T follicular helper cell (primary cell): ENCODE measurements around the gene TRANK1.
"Not testable (repeated sequence)": the region's sequence is repeated elsewhere in the genome, so short reads cannot be mapped to it uniquely, and the experiment has no call there.

Experiments used
- DNase-seq: peaks from one replicate; pipeline ENCODE4 v3.0.0-alpha.2; 2020; ENCODE audit warnings: low read depth

The TRANK1 gene

DNA sequence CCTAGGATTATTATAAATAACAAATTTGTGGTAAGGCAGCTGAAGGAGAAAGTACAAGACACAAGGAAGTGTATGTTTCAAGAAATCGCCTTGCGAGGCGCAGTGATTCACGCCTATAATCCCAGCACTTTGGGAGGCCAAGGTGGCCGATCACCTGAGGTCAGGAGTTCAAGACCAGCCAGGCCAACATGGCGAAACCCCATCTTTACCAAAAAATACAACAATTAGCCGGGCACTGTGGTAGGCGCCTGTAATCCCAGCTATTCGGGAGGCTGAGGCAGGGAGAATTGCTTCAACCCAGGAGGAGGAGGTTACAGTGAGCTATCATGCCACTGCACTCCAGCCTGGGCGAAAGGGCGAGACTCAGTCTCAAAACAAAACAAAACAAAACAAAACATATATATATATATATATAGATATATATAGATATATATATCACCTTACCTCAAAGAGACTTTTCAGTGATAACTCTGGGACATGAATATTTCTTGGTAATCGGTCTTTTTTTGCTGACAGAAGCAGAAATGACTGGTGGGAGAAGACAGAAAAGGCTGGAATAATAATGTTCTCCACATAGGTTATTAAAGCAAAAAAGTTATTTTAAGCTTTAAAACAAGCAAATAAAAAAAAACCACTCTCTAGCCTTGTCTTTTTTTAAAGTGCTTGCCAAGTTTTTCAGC is 52.3 kb downstream of the TRANK1 start:
- DNase-seq: no peak

DNA sequence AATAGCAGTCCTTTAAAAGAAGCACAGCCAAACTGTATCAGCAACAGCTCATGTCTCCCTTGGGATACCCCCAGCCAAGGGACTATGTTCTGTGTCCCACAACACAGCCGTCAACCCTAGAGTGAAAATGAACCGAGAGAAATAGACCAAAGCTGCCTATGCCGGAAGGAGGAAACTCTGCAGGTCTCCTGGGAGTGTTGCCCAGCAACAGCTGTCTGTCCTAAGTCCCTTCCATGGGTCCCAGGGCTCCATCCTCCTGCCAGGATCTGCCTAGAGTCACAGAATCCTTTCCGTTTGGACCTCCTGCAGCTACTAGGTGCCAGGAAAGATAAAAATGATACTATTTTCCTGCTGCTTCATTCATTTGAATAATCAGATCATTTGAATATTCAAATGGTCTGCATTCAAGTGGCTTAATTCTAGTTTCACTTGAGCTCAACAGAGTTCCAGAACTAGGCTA is 53.1 kb downstream of the TRANK1 start:
- no peak for DNase-seq

DNA sequence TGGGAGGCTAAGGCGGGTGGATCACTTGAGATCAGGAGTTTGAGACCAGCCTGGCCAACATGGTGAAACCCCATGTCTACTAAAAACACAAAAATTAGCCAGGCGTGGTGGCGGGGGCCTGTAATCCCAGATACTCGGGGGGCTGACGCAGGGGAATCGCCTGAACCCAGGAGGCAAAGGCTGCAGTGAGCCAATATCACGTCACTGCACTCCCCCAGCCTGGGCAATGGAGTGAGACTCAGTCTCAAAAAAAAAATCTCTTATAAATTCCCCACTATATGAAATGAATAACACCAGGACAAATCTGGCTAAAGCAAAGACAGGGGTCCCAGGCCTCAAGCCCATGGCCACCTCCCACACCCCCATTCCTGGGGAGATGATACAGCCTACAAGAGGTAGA is 53.8 kb downstream of the TRANK1 start:
- DNase-seq: not testable (repeated sequence)

DNA sequence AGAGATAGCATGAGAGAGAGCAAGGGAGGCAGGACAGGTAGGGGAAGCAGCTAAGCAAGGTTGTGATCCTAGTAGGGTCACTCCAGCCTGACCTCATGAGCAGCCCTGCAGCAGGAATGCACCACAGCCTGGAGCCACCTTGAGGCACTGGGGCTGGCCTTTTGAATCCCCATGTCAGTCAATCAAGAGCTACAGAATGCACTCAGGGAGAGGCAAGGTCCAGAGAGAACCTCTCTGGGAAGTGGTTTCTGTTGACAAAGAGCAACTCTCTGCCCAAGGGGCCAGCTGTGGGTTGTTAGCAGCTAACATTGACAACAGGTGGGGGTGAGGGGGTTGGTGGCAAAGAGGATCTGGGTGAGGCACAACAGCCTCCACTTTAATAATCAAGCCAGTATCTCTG is 54.6 kb downstream of the TRANK1 start:
- no peak for DNase-seq

DNA sequence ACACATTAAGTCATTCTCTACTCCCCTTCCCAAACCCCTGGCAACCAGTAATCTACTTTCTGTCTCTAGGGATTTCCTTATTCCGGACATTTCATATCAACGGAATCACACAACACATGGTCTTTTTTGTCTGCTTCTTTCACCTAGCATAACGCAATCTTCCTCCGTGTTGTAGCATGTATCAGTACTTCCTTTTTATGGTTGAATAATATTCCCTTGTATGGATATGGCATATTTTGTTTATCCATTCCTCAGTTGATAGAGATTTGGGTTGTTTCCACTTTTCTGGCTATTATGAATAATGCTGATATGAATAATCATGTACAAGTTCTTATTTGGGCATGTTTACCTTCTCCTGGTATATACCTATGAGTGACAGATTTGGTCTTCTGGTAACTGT is 63.1 kb downstream of the TRANK1 start:
- DNase-seq: no peak

DNA sequence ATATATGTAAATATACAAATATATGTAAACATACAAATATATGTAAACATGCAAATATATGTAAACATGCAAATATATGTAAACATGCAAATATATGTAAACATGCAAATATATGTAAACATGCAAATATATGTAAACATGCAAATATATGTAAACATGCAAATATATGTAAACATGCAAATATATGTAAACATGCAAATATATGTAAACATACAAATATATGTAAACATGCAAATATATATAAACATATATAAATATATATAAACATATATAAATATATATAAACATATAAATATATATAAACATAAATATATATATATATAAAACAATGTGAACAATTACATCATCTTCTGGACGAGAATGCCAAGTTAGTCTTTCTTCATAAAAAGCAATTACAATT is 65.0 kb downstream of the TRANK1 start:
- not testable (repeated sequence) for DNase-seq

DNA sequence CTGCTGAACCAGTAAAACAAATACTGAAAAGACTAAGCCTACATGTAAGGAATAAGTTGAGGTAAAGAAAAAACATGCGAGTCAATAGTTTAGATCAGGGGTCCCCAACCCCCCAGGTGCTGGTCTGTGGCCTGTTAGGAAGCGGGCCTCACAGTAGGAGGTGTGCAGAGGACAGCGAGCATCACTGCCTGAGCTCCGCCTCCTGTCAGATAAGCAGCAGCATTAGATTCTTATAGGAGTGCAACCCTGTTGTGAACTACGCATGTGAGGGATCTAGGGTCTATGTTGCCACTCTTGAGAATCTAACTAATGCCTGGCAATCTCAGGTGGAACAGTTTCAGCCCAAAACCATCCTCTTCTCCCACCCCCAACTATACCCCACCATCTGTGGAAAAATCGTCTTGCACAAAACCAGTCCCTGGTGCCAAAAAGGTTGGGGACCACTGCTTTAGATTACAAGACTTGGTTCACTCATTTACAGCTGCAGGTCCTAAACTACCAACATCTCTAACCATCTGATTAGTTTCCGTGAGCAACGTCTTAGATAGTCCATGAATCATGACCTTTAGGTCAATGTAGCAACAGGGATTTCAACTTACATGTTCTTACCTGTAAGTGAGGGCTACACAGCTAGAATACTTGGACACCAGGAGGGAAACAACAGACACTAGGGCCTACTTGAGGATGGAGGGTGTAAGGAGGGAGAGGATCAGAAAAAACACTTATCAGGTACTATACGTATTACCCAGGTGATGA is 66.7 kb downstream of the TRANK1 start:
- DNase-seq: no peak

DNA sequence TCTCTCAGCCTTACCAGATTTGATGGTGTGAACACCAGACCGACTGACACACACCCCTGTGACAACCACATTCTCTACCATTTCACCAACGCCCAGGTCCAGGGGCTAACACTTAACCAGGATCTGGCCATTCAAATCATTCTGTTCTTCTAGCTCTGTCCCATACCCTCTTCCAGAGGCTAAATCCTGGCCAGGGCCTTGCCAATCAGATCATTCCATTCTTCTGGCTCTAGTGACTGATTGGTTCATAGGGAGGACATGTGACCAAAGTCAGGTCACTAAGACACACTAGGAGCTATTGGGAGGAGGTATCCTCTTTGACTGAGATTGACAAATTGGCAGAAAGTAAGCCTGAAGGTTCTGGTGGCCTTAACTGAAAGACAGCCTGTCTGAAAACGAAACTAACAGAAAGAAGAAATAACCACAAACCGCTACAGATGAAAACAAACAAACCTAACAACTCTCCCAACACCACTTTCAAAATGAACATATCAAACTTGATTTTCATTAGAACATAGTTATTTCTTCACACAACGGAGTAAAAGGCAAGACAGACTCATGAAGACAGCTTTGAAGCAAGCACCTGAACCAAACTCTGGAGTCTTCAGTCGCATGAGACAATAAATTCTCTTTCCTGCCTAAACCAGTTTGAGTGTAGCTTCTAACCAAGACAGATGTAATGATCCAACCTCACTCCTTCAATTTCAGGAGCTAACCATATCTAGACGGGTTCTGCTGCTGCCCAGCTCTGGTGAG is 68.5 kb downstream of the TRANK1 start:
- no peak for DNase-seq

DNA sequence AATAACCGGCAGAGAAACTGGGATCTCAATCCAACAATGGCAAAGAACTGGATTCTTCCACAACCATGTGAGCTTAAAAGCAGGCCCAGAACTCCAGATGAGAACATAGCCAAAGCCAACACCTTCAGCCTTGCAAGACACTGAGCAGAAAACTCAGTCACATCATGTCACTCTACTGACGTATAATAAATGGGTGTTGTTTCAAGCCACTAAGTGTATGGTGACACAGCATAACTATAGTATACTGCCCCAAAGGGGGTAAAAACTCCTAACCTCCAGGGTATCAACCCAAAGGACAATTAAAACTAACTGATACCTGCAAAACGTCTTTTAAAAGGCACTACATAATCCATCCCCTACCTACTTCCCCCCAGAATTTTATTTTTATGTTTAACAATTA is 69.5 kb downstream of the TRANK1 start:
- no peak for DNase-seq

DNA sequence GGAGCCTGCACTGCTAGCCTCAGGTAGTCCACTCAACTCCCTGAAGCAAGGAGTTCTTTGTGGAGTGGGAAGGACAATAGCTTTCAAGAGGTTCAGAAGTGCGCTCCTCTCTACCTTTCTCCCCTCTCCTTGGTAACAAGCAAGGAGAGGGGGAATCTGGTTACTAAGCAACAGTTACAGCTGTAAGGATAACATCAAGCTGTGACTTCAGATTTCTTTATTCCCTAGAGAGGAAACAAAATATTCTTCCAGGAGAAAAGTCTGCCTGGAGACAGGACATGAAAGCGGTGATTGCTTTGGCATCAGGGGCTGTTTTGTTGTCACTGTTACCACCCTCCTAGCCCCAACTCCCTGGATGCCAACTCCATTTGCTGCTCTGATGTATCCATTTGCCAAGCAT is 70.4 kb downstream of the TRANK1 start:
- no peak for DNase-seq

DNA sequence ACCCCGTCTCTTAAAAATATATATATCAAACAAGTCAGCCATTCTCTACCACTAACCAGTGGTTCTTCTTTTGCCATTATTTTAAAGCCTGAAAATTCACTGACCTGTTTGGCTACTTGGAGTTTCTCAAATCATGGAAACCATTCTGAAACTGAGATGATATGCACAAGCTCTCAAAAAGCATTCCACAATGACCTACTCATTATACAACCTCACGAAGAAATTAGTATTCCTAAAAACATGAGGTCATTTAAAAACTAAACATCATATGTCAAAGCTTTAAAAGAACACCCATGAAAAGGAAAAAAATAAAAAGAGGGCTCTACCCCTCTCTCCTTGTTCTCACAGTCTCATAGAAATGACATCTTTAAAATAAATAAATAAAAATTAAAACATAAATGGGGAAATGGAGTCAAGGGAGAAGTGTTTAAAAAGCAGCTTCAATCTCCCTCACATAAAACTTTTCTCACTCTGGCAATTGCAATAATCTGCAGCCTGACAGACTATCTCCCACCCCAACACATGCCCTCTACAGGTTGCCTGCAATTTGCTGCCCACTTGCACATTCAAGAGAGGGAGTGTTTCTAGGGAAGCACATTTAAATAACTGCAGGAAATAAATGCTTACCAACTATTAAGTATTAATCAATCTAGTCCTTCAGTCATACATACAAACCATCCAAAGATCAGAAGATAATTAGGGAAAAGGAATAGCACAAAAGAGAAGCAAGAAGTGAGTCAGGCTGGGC is 73.3 kb downstream of the TRANK1 start:
- DNase-seq: no peak

DNA sequence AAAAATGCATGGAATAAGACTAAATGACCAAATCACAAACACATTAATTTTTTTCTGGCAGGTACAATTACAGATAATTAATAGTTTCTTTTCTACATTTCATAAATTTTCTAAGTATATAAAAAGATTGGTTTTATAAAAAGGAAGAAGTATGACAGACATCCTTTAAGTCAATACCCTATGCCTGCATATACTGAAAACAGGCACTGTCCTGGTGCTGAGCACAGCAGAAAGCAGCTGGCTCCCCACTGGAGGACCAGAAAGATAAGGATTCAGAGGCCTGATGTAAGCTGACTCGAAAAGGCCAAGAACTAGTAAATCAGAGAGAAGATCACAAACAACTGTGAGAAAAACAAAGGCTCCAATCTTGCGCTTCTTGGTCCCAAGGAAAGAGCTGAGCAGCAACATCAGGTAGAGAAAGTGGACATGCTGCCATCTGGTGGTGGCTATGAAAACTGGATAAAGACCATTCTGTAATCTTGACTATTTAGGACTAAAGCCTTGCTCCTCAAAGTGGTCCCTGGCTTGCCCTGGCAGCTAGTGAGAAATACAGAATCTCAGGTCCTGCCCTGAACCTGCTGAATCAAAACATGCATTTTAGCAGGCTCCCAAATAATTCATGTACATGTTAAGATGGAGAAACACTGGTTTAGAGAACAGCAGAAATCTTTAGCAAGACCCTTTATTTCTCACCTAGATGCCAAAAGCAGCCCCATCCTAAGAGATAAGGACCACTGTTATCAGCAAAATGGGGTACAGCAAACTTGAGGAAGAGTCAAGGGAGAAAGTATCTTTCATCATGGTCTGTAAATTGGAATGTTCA is 76.0 kb downstream of the TRANK1 start:
- peak; percentile 22 for DNase-seq

DNA sequence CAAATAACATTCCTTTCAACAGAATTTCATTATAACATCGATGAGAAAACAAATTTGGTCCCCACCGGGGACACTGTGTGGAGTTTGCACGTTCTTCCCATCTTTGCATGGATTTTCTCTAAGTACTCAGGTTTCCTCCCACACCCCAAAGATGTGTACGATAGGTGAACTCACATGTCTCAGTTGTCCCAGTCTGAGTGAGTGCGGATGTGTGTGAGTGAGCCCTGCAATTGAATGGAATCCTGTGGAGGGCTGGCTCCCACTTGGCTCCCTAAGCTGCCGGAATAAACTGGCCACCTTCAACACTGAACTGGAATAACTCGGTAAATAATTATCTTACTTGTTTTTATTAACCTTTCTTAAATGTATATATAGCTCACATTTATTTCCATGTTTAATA is 77.0 kb downstream of the TRANK1 start:
- no peak for DNase-seq

DNA sequence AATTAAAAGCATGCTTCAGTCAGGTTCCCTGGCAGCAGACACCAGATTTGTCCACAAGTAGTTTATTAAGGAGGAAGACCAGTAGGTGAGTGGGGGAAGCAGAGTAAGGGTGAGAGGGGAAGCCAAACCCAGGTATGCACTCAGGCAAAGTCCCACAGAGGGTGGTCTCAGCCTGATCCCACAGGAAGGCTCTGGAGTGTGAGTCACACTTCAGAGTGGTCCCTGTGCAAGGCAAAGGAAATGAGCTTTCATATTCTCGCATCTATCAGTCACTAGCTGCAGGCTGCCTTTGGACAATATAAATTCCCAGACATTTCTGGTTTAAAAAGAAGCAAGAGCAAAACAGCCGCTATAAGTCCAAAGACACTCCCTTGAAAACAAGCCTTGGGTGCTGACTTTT is 78.5 kb downstream of the TRANK1 start:
- no peak for DNase-seq

DNA sequence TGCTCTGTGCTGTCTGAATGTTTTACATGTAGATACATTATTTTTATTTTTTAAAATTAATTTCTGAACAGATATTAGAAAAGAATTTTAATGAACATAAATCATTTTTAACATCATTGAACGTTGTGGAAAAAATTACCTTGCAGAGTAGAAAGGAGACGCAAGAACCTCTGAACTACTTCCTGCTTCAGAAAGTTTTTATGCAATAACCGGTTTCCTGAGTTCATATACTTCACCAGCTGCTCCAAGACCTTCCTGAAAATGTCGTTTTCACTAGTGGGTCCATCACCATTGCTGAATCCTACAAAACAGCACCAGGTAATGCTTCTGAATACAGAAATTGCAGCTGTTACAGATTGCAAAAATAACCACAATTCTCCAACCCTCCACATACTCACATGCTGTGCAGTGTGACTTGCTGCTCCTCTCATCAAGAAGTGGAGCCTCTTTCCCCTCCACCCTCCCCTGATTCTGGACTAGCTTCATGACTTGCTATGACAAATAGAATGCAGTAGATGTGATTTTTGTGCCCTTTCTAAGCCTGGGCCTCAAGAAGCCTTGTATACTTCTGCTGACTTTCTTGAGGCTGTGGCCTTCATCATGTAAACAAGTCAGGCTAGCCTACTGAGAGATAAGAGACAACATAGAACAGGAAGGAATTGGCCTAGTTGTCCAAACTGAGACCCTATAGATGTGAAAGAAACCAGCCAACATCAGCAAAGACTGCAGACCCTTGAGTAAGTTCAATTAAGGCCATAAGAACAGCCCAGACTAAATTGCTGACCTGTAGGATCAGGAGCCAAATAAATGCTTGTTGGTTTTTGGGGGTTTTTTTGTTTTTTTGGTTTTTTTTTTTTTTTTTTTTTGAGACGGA is 80.4 kb downstream of the TRANK1 start:
- no peak for DNase-seq

DNA sequence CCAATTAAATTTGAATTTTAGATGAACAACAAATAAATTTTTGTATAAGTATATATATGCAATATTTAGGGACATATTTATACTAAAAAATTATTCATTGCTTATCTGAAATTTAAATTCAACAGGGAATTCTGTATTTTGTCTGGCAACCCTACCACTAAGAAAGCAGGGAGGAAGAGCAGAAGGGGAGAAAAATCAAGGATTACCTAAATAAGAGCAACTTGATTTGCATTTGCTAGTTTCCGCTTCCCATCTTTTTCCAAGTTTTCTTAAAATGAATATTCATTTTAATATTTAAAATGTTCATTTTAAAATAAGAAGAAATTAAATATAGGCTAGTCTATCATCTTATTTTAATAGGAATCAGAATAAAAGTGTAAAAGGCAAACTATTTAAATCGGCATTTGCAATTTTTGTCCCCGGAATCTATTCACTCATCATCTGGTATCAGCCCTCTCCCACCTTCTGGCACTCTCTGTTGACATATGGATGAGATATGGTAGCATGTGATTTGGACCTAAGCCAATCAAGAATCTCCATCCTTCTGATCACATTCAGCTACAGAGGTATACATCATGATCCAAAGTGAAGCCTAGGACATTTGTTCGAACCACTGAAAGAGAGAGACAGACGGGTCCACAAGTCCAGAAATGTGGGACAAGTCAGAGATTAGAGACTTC is 82.6 kb downstream of the TRANK1 start:
- no peak for DNase-seq

DNA sequence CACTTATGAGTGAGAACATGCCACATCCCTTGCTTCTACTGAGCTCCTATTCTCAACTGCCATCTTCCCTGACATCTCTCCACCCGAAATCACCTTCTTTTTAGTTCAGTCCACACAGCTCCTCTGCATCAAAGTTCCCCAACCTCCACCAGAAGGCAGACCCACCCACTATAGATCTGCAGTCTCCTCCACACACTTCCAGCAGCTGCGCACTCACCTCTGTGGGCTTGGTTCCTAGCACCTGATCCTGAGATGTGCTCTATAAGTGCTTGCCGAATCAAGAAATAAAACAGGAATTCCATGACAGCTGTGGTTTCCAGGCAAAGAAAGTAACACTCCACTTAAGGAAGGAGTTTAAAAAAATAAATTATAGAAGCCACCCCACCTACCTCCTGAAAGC is 85.4 kb downstream of the TRANK1 start:
- no peak for DNase-seq

DNA sequence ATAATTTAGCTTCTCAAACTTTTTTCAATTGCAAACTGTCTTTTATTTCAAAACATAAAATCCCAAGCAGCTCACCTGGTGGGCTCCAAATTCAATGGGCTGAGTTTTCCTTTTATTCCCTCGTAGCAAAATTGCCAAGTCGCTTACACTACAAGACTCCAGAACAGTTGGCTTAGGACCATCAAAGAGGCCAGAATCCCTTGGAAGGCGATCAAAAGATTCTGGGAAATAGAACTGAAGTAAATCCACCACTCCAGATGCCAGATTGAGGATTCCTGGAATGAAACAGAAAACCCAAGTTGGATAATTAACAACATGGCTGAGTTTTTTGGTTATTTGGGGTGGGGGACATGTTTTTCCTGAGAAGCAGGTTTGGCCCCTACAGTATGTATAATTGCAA is 92.8 kb downstream of the TRANK1 start:
- DNase-seq: no peak

DNA sequence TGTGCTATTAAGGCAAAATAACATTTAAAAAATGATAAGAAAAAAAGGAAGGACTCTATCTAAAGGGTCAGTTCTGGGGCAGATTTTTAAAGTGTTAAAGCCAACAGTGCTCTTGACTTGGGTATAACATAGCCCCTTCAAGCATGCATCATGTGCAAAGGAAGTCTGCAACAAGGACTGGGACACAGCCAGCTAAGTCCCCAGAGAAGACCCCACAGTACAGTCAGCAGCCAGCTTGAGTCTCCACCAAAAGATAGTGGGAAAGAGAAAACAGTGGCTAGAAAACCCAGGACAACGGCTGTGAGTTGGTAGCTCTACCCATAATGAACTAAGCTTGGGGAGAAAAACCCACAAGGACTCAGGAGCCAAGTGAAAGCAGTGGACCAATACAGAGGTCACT is 94.1 kb downstream of the TRANK1 start:
- no peak for DNase-seq

DNA sequence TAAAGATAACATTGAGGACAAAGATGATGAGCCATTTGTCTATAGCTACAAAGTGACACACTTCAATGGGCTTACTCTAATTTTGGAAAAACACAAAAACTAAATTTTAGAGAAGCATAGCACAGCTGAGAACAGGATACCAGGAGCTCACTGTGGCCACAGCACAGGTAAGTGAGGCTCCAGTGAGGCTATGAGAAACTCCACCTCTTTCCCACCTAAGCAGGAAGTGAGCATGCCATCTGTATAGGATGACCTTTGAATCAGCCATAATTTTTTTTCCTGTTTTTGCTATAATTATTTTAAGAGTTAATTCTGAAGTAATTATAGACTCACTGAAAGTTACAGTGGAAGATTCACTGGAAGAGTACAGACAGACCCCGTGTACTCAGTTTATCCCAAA is 98.4 kb downstream of the TRANK1 start:
- no peak for DNase-seq
